ENCODE data around the gene TRMO.

The TRMO gene

GRCh38 chr9:97858826-97859225 lies 63.5 kb downstream of the TRMO start:
- no peak for DNase-seq (ENCODE audit: low spot score)

- no peak for DNase-seq (ENCODE audit: low spot score)
Observed at GRCh38 chr9:97858393-97858713, 63.9 kb downstream of the TRMO start.

GRCh38 chr9:97857606-97858392 lies 64.5 kb downstream of the TRMO start:
- no peak for DNase-seq (ENCODE audit: low spot score)

- DNase-seq (ENCODE audit: low spot score): no peak
Observed at GRCh38 chr9:97856857-97857605, 65.3 kb downstream of the TRMO start.

- no peak for DNase-seq (ENCODE audit: low spot score)
Observed at GRCh38 chr9:97855899-97856298, 66.4 kb downstream of the TRMO start.

GRCh38 chr9:97855486-97855875 lies 66.8 kb downstream of the TRMO start:
- DNase-seq (ENCODE audit: low spot score): no peak

GRCh38 chr9:97854696-97855485 lies 67.4 kb downstream of the TRMO start:
- no peak for DNase-seq (ENCODE audit: low spot score)

All from hematopoietic multipotent progenitor cell treated with erythropoietin and hydrocortisone succinate and interleukin-3 and kit ligand, for 17 days (in vitro differentiated cells).